ENCODE measurements around the gene GOSR2. TPM values are rescaled to one million over a fixed set of nuclear protein-coding genes. Genes with fewer than 3 reads are reported as not detected.

GOSR2 gene
- total and polyA plus RNA-seq, 2 of the 13 experiments (the other 11 are each of a cell fraction or from before 2014, with no cell fraction given): 61.5 to 63.9 TPM

DNA sequence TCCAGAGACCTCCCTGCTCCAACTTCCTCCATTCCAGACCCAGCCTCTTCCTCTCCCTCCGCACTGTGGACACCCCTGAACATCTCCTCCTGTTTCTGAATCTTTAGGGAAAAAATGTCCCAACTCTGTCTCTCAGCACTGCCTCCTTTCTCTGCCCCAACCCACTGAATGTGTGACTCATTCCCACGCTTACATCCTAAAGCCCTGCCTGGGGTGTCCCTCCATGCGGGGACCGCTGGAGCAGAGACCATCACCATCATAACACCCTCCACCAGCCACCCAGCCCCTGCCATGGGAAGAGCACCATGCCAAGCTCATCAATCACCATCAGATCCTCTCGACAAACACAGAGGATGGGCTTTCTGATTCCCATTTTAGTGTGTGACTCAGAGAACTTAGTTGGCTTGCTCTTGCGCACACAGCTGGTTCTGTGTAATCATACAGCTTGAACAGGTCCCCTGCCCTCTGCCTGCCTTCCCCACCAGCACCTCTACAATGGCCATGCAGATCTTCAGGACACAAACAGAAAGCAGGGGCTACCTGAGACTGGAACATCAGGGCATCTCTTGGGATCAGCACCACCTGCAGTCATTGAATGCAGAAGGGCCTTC is 45.4 kb downstream of the GOSR2 start:
- peaks cover 2 to 3% of the 10 kb centered on the region in 2 experiments; a peak in 1 of 5 replicates for H3K36me3 ChIP-seq (replicated peaks in 1 of 2; ENCODE audit: control insufficient read depth in 1 of 2, insufficient read depth in 2 of 2, low read length in 2 of 2)
- in situ Hi-C loops (cut with HindIII; ENCODE audit: extremely low pct_ligation_motif_present, low pct_unique_long_range_greater_than_20kb): no loop called here
- no TSS peak for BruUV-seq (replicated peaks)
- no peaks in the 10 kb centered on the region; the same call in 1 of the 2 replicates for H4K20me1 ChIP-seq (ENCODE audit: insufficient read depth, low read length)
- H3K4me2 ChIP-seq (ENCODE audit: low read depth, low read length): no peak overlapping the region
- no peaks in the 10 kb centered on the region for H3K27me3 ChIP-seq (ENCODE audit: control insufficient read depth in 1 of 2, insufficient read depth in 2 of 2, low read length in 2 of 2)
- FAIRE-seq: no peak
- no peak overlapping the region for H3K4me3 ChIP-seq (replicated peaks in 1 of 3; ENCODE audit: insufficient read depth in 1 of 3, low read depth in 2 of 3, low read length in 3 of 3)
- no peak for ATAC-seq
- 88% methylated on average over 6 of the region's 6 CpGs for WGBS (ENCODE audit: low lambda C conversion rate)
- no peak overlapping the region for H2AFZ ChIP-seq (ENCODE audit: low read length)
- ChIA-PET POLR2A (no interaction called here), CTCF (ENCODE audit: low intra/inter-chr PET ratio, low total read pairs) (no interaction called here)
- H3K9me3 ChIP-seq (ENCODE audit: low read length): no peaks in the 10 kb centered on the region
- intact Hi-C loops (cut with micrococcal nuclease; ENCODE audit: unreplicated experiment): no loop called here
- H3K4me1 ChIP-seq (ENCODE audit: insufficient read depth, low read length): peaks cover 6% of the 10 kb centered on the region
- no peak overlapping the region for H3K27ac ChIP-seq (ENCODE audit: extremely low read length, insufficient read depth, low read length)
- no peak for DNase-seq (ENCODE audit: low spot score)
- H3K79me2 ChIP-seq (ENCODE audit: insufficient read depth, low read length): no peaks in the 10 kb centered on the region
- no peak overlapping the region for H3K9ac ChIP-seq (ENCODE audit: insufficient read depth, low read depth, low read length)
- no peak for TF ChIP-seq PCBP1 (IDR thresholded peaks at IDR 0.05; ENCODE audit: borderline replicate concordance, low read depth, low read length)

DNA sequence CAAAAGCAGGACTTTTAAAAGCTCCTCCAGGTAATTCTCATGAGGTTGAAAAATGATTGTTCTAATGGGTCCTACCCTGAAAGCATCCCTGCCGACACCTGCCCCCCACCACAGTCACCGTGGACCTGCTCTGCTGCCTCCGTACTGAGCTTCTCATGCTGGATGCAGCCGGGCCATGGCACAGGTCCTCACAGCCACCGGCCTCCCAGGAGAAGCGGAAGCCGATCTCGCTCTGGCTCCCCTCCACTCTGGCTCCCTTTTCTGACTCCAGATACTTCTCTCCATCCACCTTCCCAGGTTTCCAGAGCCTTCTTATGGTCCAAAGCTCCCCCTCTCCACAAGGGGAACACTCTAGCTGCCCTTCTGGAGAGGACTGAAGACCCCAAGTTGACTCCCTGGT is 45.9 kb downstream of the GOSR2 start:
- Histone ChIP-seq H3K27me3 (ENCODE audit: control insufficient read depth in 1 of 2, insufficient read depth in 2 of 2, low read length in 2 of 2) (no peaks in the 10 kb centered on the region), H3K36me3 (replicated peaks in 1 of 2; ENCODE audit: control insufficient read depth in 1 of 2, insufficient read depth in 2 of 2, low read length in 2 of 2) (peaks cover 2 to 3% of the 10 kb centered on the region in 2 experiments; a peak in 1 of 5 replicates), H3K4me3 (replicated peaks in 1 of 3; ENCODE audit: insufficient read depth in 1 of 3, low read depth in 2 of 3, low read length in 3 of 3) (no peak overlapping the region), H4K20me1 (ENCODE audit: insufficient read depth, low read length) (no peaks in the 10 kb centered on the region; the same call in 1 of the 2 replicates), H3K4me2 (ENCODE audit: low read depth, low read length) (no peak overlapping the region), H3K9ac (ENCODE audit: insufficient read depth, low read depth, low read length) (no peak overlapping the region), H3K9me3 (ENCODE audit: low read length) (no peaks in the 10 kb centered on the region), H3K4me1 (ENCODE audit: insufficient read depth, low read length) (peaks cover 7% of the 10 kb centered on the region), H3K27ac (ENCODE audit: extremely low read length, insufficient read depth, low read length) (no peak overlapping the region), H2AFZ (ENCODE audit: low read length) (no peak overlapping the region), H3K79me2 (ENCODE audit: insufficient read depth, low read length) (no peaks in the 10 kb centered on the region)
- in situ Hi-C loops (cut with HindIII; ENCODE audit: extremely low pct_ligation_motif_present, low pct_unique_long_range_greater_than_20kb) (no loop called here), intact Hi-C loops (cut with micrococcal nuclease; ENCODE audit: unreplicated experiment) (no loop called here)
- FAIRE-seq: no peak
- ATAC-seq: no peak
- CTCF ChIA-PET (ENCODE audit: low intra/inter-chr PET ratio, low total read pairs): no interaction called here
- no peak for DNase-seq (ENCODE audit: low spot score)
- 96% methylated on average over 8 of the region's 8 CpGs for WGBS (ENCODE audit: low lambda C conversion rate)
- BruUV-seq (replicated peaks): no TSS peak
- POLR2A ChIA-PET: no interaction called here
- TF ChIP-seq TOPORS (CRISPR knock-in tag; IDR thresholded peaks at IDR 0.05): no peak
- no peak for TF ChIP-seq ZNF281 (CRISPR knock-in tag; IDR thresholded peaks at IDR 0.05; ENCODE audit: borderline replicate concordance)
- no peak for TF ChIP-seq RNF219 (CRISPR knock-in tag; IDR thresholded peaks at IDR 0.05)
- no peak for TF ChIP-seq NFKB2 (CRISPR knock-in tag; IDR thresholded peaks at IDR 0.05; ENCODE audit: borderline replicate concordance)
- no peak for TF ChIP-seq ZNF512 (CRISPR knock-in tag; IDR thresholded peaks at IDR 0.05)
- TF ChIP-seq ZKSCAN8 (CRISPR knock-in tag; IDR thresholded peaks at IDR 0.05; ENCODE audit: borderline replicate concordance): no peak
- no peak for TF ChIP-seq ZNF780A (CRISPR knock-in tag; IDR thresholded peaks at IDR 0.05)
- no peak for TF ChIP-seq ZNF558 (CRISPR knock-in tag; IDR thresholded peaks at IDR 0.05; ENCODE audit: borderline replicate concordance)
- TF ChIP-seq ZBTB20 (CRISPR knock-in tag; IDR thresholded peaks at IDR 0.05; ENCODE audit: borderline replicate concordance, low read depth): no peak

Measured in HepG2 (cell line).